Frontal cortex (tissue), 4 donors: ENCODE data around the gene NOTCH2. TPM values are rescaled to one million over a fixed set of nuclear protein-coding genes. Genes with fewer than 3 reads are reported as not detected.

Experiments used
- DNase-seq, 2 donors: peaks; one replicate each; pipeline ENCODE4 v3.0.0; 2012; ENCODE audit warnings: low spot score in 2 of 2
- FAIRE-seq: peaks from 2 replicates; lab custom pipeline; 2012; peaks lifted over from hg19 to GRCh38; lab: Jason Lieb, UNC
- total RNA-seq: library from RNA; depleted of rRNA; stranded (reverse); fragments of >200 nt; gene quantifications from one replicate; pipeline ENCODE4 v1.2.3, GENCODE V29; 2014
- donor health status: control.
- donor health status: control.
- donor health status: control.

The NOTCH2 gene
- total RNA-seq, 1 donor from 2014 or later = 21.2 TPM

DNA sequence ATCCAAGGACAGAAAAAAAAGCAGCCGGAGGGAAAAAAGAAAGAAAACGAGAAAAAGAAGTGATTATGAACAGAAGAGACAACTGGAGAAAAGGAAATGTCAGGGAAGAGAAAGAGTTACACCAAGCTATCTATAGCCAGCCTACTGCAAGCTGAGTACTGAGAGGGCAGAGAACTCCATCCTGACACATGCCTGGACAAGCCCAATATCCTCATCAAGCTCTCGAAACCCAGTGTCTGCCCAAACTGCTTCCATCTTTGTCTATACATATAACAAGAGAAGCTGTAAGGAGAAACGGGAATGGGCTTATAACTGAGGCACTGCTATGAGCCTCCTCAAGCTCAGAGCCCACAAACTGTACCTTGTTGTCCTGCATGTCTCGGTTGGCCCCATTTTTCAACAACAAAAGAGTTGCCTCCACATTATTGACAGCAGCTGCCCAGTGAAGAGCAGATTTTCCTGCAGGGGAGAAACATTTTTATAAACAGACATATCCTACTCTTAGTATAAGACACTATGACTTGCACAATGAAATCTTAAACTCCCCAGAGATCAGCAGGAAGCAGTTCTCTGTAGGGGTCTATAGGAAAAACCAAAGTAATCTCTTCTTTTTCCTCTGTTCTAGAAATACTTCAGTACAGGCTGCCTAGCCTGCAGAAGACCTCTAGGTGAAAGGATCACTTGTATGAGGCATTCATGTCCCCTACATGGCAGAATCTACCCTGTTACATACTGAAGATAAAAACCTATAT, 152.0 kb downstream of the NOTCH2 start:
- no peak for DNase-seq
- FAIRE-seq = no peak

DNA sequence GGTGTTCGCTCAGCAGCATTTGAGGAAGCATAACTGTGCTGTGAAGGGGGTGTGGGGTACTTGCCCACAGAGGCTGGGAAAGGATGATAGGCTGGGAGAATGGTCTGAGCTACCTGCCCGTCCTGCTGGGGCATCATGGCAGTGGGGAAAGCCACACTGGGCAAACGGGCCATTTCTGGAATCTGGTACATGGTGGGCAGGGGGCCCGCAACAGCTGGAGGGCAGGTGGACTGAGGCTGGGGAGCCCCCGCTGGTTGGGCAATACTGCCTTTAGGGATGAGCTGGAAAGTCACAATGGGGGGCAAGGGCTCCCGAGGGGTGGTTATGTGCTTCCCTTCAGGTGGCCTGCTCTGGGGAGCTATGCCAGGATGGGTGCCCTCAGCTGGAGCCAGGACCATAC, 153.9 kb downstream of the NOTCH2 start:
- FAIRE-seq (no peak), DNase-seq (no peak)

DNA sequence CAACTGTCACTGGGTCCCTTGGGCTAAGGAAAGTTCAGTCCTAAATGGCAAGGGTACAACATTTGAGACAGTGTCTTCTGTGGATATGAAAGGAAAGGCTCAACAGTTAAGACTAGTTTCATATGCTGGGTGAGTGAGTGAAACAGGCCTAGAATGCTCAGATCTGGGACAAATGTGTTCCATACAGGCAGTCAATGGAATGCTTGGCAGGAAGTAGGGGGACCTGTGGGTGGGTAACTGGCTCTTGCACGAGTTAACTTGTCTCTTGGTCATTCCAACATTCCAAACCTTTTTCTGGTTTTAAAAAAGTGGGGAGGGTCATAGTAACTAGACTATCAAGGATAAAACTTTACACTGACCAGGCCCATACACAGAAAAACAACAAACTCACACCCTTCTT, 155.4 kb downstream of the NOTCH2 start:
- DNase-seq = no peak
- no peak for FAIRE-seq

DNA sequence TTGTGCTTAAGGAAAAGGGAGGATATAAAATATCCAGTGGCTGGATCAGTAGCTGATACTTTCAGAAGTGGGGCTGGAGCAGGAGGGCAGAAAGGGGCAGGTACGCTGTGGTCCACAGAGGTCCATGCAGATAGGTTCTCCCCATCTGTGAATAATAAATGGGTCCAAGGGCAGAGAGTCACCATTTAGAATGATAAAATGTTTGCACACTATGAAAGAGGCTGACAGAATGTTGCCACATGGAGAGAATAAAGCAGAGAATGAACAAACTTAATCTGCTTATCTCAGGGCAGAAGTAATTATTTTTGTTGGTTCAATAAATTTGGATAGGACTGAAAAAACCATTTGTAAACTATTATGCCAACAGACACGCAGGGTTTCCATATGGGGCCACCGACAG, 156.5 kb downstream of the NOTCH2 start:
- DNase-seq (no peak), FAIRE-seq (no peak)

DNA sequence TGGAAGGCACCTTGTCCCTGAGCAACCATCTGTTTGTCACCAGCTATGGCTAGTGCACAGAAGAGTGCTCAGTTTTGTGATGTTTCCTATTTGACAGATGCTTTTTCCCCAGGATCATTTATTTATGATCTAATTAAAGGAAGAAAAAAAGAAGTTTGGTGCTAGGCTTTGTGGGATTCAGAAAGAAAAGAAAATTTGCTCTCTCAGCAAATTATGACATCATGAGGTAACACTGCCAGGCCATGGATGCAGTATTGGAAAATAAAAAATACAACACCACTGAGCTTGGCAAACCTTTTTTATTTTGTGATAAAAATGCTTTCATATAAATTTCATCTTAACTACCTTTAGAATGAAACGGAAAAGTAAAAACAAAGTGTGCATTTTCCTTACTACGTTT, 157.7 kb downstream of the NOTCH2 start:
- no peak for FAIRE-seq
- no peak for DNase-seq

DNA sequence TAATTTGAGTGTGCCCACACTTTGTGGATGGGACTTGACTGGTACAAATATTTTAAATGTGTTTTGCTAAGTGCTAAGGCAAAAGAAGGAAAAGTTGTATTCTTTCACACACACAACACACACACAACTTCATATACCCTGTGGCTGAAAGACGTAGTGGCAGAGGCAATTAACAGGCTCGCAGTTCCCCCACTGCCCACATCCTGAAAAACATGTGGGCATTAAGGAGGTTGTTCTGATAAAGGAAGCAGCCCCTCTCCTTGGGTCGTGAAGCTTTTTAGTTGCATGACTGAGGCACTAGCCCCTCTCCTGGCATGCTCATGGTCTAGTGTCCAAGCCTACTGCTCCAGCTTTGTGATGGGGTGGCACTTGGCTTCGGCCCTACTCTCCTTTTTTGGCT, 158.8 kb downstream of the NOTCH2 start:
- DNase-seq (no peak), FAIRE-seq (no peak)

DNA sequence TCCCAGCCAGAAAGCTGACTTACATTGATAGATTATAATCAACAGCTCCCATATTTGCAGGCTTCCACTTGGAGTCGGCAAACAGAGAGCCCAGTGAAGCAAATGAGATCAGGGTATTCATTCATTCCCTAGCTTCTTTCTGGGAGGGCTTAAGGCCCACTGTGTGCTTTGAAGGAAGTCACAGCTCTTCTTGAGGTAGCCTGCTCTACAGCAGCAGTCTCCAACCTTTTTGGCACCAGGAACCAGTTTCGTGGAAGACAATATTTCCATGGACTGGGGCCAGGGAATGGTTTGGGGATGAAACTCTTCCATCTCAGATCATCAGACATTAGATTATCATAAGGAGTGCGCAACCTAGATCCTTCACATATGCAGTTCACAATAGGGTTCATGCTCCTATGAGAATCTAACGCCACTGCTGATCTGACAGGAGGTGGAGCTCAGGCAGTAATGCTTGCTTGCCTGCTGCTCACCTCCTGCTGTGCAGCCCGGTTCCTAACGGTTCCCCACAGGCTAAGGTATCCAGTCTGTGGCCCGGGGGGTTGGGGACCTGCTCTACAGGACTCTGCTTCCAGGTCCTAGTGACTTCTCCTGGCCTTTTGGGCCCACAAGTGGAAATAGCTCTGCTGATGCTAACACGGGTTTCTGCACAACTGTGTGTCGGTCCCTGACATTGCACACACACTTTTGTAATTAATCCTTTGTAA, 159.4 kb downstream of the NOTCH2 start:
- FAIRE-seq = no peak
- DNase-seq = no peak

DNA sequence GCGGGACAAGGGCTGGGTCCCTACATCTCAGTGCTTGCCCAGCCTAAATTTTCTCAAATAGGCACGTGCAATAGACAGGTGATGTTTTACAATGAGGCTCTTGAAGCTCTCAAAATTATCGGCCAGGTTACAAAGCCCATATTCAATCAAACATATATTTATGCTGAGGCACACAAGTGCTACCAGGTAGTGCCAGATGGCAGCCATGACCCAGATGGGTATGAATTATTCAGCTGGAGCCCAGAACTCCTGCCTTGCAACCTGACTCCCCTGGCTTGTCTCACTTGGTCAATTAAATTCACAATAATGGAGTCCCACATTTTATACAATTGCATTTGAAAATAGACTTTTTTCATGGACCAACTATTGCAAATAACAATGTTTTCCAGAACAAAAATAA, 160.8 kb downstream of the NOTCH2 start:
- FAIRE-seq (no peak), DNase-seq (no peak)

DNA sequence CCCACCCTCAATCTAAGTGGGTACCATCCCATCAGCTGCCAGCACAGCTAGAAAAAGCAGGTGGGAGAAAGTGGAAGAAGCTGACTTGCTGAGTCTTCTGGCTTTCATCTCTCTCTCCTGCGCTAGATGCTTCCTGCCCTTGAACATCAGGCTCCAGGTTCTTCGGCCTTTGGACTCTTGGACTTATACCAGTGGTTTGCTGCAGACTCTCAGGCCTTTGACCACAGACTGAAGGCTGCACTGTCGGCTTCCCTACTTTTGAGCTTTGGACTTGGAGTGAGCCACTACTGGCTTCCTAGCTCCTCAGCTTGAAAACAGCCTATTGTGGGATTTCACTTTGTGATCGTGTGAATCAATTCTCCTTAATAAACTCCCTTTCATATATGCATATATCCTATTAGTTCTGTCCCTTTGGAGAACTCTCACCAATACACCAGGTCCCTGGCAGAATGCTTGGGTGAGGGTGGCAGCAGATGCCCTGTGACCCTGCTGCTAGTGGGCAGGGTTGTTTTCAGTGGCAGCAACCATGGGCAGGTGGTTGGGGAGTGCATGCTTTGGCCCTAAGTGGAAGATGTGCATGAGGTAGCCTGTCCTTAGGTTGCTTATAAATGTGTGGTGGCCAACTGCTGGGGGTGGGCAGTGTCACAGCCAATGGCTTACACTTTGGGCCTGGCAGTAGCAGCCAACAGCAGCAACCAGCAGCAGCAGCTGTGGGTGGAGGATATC, 162.4 kb downstream of the NOTCH2 start:
- no peak for DNase-seq
- no peak for FAIRE-seq

DNA sequence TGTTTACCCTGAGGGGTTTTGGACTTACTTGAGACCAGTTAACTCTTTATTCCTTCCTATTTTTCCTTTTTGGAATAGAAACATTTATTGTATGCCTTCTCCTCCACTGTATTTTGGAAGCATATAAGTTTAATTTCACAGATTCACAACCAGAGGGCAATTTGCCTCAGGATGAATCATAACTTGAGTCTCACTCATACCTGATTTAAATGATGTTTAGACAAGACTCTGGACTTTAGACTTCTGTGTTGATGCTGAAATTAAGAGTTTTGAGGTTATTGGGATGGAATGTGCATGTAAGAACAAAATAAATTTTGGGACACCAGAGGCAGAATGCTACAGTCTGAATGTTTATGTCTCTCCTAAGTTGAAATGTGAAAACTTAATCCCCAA, 166.0 kb downstream of the NOTCH2 start:
- no peak for FAIRE-seq
- no peak for DNase-seq

DNA sequence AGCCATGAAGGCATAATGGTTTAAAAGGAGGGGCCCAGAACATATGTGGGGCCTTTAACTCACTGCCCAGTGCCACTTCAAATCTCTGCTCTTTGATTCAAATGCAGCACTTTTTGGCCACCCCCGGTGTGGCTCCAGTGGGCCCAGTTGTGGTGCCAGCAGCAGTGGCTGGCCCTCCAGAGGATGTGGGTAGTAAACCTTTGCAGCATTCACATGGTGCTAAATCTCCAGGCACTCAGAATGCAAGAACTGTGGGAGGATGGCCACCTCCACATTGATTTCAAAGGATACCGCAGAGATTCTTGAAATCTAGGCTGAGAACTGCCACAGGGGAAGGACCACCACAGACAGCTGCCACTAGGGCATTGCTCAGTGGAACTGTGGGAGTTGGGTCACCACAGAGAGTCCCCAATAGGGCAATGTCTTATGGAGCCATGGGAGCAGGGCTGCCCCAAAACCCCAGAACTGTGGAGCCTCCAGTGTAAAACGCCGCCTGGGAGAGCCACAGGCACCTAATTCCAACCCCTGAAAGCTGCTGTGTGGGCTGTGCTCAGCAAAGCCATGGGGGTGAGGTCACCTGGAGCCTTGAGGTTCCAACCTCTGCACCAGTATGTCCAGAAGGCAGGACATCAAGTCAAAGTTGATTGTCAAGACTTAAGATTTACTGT, 166.6 kb downstream of the NOTCH2 start:
- no peak for DNase-seq
- FAIRE-seq = no peak

DNA sequence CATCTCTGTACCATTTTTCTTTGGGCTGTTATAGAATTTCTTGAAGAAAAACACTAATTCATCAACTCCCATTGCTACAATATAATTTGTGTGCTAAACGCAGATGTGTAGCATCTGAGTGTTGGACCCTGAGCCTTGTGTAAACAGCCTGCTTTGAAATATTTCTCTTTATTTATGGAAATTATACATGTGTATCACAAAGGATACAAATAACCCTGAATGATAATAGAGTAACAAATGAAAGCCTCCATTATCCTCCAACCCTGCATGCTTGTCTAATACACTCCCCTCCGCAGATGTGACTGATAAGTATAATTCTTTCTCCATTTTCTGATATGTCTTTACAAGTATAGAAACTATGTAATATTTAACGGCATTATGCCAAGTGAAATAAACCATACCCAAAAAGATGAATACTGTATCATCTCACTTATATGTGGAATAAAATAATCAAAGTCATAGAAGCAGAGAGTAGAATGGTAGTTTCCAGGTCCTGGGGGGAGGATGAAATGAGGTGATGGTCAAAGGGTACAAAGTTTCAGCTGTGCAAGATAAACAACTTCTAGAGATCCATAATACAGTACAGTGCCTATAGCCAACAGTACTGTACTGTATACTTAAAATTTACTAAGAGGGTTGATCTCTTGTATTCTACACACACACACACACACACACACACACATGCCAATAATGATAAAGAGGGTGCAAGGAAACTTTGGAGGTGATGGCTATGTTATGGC, 170.3 kb downstream of the NOTCH2 start:
- FAIRE-seq = no peak
- DNase-seq = no peak

DNA sequence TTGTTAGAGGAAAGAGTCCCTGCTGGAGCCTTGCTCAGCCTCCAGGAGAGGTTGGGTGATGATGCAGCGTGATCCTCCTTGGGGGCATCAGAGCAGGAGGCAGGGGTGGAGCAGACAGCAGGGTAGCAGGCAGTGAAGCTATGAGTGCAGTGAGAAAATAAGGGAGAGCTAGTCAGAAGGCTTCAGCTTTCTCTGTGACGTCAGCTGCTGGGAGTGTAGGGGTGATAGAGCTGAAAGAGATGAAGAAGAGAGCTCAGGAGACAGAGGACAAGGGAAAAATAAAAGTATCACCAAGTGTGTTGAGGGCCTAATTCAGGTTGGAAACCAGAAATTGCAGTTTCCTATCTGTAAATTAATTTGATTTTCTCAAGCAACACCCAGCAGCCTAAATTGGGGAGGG, 170.9 kb downstream of the NOTCH2 start:
- DNase-seq (no peak), FAIRE-seq (no peak)

DNA sequence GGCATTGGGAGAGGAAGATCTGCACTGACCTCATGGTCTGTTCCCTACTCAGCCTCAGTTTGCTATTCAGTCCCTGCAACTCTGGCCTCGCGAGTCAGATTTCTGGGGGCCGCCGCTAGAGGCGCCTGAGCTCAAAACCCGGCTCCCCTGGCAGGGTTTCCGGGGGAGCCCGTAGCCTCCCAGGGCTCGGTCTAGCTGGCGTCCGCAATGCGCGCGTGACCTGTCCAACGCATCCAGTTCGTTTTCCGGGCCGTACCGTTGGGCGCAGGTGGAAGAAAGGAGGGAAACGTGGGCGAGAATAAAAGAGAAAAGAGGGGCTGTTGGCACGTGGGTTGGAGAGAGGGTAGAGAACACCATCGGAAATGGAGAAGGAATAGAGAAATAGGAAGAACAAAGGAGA, 173.2 kb downstream of the NOTCH2 start, which contains the start of gene ADAM30:
Gene ADAM30 (minus strand): TSS at position 213 of the 400 bp plus-strand sequence. CDS start 179 bp downstream, at position 34.
- DNase-seq (no peak), FAIRE-seq (no peak)

DNA sequence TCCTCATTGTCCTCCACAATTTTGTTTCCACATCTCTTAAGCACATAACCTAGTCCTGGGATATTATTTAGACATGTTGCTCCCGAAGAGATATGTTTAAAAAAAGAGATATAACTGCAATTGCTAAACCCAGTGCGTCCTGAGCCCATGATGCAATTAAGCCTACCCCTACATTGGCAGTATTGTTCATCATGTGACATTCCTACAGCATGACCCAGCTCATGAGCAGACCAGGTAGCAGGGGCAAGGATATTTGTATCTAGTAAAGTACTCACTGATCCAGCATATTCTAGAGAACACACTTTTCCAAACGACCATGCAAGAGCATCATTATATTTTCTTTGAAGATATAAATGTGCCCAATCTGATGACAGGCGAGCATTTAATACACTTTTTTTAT, 174.4 kb downstream of the NOTCH2 start:
- no peak for FAIRE-seq
- DNase-seq = no peak

DNA sequence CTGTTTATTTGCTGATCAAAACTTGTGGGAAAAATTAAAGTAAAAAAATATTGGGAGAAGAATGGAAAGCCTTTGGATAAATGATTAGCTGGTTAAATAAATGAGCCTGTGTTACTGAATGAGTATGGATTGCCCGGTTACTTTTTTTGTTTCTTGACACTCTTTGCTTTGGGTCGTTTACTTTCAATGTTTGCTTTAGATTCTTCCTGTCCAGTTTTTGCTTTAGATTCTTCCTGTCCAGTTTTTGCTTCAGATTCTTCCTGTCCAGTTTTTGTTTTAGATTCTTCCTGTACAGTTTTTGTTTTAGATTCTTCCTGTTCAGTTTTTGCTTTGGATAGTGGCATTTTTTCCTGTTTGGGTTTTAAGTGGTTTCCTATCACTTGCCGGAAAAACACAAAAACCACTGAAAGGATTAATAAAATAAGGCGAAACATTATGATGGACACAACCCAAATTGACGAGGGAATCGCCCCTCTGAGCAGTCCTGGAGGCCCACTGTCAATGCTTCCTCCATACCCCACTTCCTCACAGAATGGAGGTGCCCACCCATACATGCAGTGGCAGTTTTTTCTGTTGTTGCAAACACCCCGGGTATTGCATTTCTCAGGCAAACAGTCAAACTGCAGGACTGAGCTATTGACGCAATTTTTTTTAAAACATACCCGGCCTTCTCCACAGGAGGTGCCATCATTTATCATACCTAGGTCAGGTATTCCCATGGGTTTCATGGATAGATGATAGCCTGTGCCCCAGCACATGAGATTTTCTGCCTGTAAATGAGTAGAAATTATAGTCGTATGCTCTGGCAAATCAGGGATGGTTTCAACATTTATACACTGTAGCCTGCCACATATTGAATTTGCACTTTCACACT, 175.4 kb downstream of the NOTCH2 start:
- FAIRE-seq = no peak
- DNase-seq = no peak

DNA sequence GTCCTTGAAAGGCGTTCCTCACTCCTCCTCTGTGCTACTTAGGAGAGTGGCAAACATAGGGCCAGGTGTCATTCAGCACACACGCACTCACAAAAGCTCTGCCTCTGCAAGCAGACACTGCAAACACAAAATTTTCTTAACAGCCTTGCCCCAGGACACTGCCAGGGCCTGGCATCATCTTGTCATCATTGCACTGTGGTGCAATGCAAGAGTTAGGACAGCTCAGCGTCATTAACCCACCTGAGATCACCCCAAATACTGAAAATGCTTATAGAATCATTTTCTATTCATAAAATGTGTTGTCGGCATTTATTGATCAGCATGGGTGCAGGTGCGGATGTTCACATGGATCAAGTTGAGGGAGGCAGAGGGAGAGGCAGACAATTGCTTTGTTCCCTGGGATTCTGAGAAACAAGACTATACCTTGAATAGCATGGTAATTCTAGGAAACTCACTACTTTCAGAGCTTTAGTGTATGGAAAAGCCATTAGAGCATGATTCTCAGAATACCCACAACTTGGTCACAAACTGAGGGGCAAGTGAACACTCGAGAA, 176.1 kb downstream of the NOTCH2 start:
- no peak for FAIRE-seq
- no peak for DNase-seq

DNA sequence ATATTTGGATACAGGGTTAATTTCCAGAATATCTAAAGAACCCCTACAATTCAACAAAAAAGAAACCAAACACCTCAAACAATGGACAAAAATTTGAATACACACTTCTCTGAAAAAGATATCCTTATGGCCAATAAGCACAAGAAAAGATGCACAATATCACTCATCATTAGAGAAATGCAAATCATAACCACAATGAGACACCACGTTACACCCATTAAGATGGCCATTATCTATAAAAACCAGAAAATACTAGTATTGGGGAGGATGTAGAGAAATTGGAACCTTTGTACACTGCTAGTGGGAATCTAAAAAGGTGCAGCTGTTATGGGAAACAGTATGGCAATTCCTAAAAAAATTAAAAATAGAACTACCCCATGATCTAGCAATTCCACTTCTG, 178.1 kb downstream of the NOTCH2 start:
- DNase-seq (no peak), FAIRE-seq (no peak)

DNA sequence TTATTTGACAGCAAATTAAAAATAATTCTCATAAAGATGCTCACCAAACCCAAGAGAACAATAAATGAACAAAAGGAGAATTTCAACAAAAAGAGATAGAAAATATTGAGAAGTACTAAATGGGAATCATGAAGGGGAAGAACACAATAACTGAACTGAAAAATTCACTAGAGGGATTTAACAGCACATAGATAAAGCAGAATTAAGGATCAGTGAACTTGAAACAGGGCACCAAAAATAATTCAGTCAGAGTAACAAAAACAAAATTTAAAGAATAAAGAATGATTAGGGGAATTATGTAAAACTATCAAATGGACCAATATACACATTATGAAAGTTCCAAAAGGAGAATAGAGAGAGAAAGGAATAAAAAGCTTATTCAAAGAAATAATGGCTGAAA, 181.0 kb downstream of the NOTCH2 start:
- no peak for FAIRE-seq
- no peak for DNase-seq
